ENCODE results near the gene NFKBIE.
A peak's percentile ranks its signal among the peaks of the same experiment; 100 is the strongest.
"Not testable (repeated sequence)": the region's sequence is repeated elsewhere in the genome, so short reads cannot be mapped to it uniquely, and the experiment has no call there.

The NFKBIE gene

GRCh38 chr6:44265007-44265721, at the start of gene NFKBIE:
NFKBIE (minus strand) TSS chr6:44265551; CDS start chr6:44265346, 205 bp downstream.
- DNase-seq = peak; percentile 87

- not testable (repeated sequence) for DNase-seq
Measured at GRCh38 chr6:44314657-44315056, 49.3 kb upstream of the NFKBIE start.

GRCh38 chr6:44312901-44313788, 47.8 kb upstream of the NFKBIE start, which contains the start of gene AARS2:
AARS2 (minus strand) TSS chr6:44313347; CDS start chr6:44313323, 24 bp downstream.
- peak; percentile 92 for DNase-seq

- no peak for DNase-seq
Measured at GRCh38 chr6:44311767-44312166, 46.4 kb upstream of the NFKBIE start.

GRCh38 chr6:44311304-44311703, 46.0 kb upstream of the NFKBIE start:
- DNase-seq = no peak

GRCh38 chr6:44310241-44310640, 44.9 kb upstream of the NFKBIE start:
- DNase-seq = no peak

- DNase-seq = no peak
Measured at GRCh38 chr6:44309631-44310030, 44.3 kb upstream of the NFKBIE start.

GRCh38 chr6:44309092-44309491, 43.7 kb upstream of the NFKBIE start:
- no peak for DNase-seq

- DNase-seq = no peak
Measured at GRCh38 chr6:44307217-44307616, 41.9 kb upstream of the NFKBIE start.

- no peak for DNase-seq
Measured at GRCh38 chr6:44306710-44307109, 41.4 kb upstream of the NFKBIE start.

- no peak for DNase-seq
Measured at GRCh38 chr6:44305200-44305725, 39.9 kb upstream of the NFKBIE start.

- peak; percentile 16 for DNase-seq
Measured at GRCh38 chr6:44304282-44305199, 39.2 kb upstream of the NFKBIE start.

GRCh38 chr6:44303842-44304241, 38.5 kb upstream of the NFKBIE start:
- DNase-seq = no peak

GRCh38 chr6:44302856-44303255, 37.5 kb upstream of the NFKBIE start:
- no peak for DNase-seq

- no peak for DNase-seq
Measured at GRCh38 chr6:44301782-44302564, 36.6 kb upstream of the NFKBIE start.

GRCh38 chr6:44301106-44301505, 35.8 kb upstream of the NFKBIE start:
- DNase-seq = no peak

- DNase-seq = no peak
Measured at GRCh38 chr6:44300292-44300823, 35.0 kb upstream of the NFKBIE start.

- DNase-seq = no peak
Measured at GRCh38 chr6:44298864-44299263, 33.5 kb upstream of the NFKBIE start.

- no peak for DNase-seq
Measured at GRCh38 chr6:44298055-44298803, 32.9 kb upstream of the NFKBIE start.
